GM12864 (cell line): ENCODE measurements around the gene CECR2.
"Not testable (repeated sequence)": the region's sequence is repeated elsewhere in the genome, so short reads cannot be mapped to it uniquely, and the experiment has no call there.

Experiments
- DNase-seq: peaks from one replicate; pipeline ENCODE4 v3.0.0-alpha.2; 2011; ENCODE audit warnings: low read depth
- H3K4me3 ChIP-seq: 2 replicates; pipeline ENCODE4 v1.5.1; 2011; ENCODE audit warnings: mild to moderate bottlenecking, low read depth, low read length, control low read depth
- TF ChIP-seq, protein P1 (sequence below): IDR thresholded peaks from 2 replicates; pipeline ENCODE4 v1.5.1; 2011; ENCODE audit warnings: low read depth, mild to moderate bottlenecking, moderate library complexity, low read length, control low read depth, inconsistent platforms; ENCODE audit errors: missing control alignments

CECR2 gene

DNA sequence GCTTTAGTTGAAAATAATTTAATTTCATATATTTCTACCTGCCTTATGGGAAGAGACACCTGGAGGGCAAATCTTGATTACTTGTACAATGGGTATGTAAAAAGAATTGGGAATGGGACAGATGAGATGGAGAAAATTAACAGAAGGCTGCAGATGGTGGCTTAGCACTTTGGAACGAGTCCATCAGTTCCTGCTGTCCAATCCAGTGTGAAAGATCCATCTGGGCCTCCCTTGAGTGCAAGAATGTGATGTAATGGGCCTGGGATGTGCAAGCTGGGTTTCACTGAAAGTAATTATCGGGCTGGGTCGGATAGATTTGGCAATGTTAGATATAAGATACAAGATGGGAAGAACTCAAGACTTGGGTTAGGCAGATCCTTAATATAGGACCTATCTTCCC is 42.0 kb downstream of the CECR2 start:
- no peak for DNase-seq
- no peak overlapping the region for H3K4me3 ChIP-seq
- TF ChIP-seq, protein P1, sequence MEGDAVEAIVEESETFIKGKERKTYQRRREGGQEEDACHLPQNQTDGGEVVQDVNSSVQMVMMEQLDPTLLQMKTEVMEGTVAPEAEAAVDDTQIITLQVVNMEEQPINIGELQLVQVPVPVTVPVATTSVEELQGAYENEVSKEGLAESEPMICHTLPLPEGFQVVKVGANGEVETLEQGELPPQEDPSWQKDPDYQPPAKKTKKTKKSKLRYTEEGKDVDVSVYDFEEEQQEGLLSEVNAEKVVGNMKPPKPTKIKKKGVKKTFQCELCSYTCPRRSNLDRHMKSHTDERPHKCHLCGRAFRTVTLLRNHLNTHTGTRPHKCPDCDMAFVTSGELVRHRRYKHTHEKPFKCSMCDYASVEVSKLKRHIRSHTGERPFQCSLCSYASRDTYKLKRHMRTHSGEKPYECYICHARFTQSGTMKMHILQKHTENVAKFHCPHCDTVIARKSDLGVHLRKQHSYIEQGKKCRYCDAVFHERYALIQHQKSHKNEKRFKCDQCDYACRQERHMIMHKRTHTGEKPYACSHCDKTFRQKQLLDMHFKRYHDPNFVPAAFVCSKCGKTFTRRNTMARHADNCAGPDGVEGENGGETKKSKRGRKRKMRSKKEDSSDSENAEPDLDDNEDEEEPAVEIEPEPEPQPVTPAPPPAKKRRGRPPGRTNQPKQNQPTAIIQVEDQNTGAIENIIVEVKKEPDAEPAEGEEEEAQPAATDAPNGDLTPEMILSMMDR = no peak

DNA sequence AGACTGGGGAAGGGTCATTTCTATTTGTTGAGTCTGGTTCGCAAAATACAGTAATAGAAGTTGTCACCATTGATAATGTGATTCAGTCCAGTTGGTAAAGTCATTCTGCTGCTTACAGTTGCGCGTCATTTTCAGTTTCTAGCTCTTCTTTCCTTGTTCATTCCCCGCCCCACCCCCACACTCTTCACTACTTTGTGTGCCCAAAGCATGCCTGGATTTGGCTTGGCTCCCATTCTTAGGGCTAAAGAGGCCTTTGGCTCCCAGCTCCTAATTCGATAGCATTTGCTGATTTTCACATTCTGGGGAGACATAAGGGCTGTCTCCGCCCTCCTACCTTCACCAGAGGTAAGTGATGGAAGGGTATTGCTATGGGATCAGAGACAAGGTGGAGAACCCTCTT is 43.0 kb downstream of the CECR2 start:
- TF ChIP-seq, protein P1 = no peak
- DNase-seq = no peak
- H3K4me3 ChIP-seq = no peak overlapping the region

DNA sequence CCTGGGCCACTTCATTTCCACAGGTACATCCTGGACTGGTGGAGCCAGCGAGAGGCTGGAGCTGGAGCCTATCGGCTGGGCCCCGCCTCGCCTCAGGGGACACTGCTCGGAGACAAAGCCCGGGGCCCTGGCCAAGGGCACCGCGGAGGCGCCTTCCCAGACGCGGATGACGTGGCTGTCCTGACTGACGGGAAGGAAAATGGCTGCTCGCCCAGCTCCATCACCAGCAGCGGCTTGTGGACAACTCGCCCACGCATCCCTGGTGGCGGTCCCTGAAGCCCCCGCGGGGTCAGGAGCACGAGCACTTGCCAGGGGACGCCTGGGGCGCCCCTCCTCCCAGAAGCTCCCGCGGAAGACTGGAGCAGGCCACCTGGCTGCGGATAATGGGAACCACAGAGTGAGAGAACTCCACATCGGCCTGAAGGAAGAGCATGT is 49.6 kb downstream of the CECR2 start:
- DNase-seq = no peak
- TF ChIP-seq, protein P1 = no peak
- no peak overlapping the region for H3K4me3 ChIP-seq

DNA sequence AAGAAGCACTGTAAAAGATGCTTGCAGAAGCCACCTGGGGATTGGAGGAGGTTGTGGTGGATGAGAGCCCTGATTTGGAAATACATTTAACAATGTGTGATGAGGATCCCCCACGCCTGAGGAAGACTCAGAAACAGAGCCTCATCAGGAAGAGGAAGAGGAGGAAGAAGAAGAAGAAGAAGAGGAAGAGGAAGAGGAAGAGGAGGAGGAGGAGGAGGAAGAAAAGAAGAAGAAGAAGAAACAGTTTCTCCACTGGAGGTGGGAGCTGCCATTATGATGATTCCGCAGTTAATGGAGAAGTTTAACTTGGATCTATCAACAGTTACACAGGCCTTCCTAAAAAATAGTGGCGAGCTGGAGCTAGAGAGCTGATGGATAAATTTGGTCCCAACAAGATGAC is 50.1 kb downstream of the CECR2 start:
- TF ChIP-seq, protein P1 = no peak
- H3K4me3 ChIP-seq = no peak overlapping the region
- DNase-seq = no peak

DNA sequence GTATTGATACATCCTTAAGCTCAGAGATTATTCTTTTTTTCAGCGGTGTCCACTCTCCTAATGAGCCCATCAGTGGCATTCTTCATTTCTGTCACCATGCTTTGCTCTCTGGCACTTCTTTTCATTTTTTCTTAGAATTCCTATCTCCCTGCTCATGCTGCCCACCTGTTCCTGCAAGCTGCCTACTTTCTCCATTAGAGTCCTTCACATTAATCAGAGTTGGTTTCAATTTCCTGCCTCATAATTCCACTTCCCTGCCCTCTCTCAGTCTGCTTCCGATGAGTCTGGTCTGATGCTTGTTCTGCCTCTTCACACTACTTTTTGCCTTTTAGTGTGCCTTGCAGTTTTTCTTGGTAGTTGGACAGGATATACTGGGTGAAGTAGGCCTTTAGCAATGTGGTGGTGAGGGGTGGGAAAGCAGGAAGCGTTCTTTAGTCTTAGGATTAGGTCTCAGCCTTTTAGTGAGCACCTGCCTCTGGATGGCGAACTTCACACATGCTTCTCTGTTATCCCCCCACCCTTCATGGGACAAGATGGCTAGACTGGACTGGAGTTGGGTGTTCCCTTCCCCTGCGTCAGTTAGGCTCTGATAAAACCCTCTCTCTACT is 53.6 kb downstream of the CECR2 start:
- no peak for DNase-seq
- H3K4me3 ChIP-seq = no peak overlapping the region
- TF ChIP-seq, protein P1 = no peak

DNA sequence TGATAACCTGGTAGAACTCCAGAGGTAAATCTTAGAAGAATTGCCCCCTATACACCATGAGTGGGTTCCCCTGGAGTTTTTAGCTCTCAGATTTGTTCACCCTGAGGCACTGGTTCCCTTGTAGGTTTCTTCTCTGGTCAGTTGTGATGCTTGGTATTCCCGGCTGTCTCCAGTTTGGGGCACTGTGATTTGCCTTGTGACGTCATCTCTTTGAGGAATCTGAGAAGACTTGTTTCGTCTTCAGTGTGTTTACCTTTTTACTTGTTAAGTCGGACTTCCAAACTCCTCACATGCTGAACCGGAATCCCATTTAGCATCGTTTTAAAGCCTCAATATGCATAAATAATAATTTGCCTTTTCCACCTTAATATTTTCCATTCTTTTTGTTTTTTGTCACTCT is 54.4 kb downstream of the CECR2 start:
- DNase-seq = no peak
- TF ChIP-seq, protein P1 = no peak
- H3K4me3 ChIP-seq = no peak overlapping the region

DNA sequence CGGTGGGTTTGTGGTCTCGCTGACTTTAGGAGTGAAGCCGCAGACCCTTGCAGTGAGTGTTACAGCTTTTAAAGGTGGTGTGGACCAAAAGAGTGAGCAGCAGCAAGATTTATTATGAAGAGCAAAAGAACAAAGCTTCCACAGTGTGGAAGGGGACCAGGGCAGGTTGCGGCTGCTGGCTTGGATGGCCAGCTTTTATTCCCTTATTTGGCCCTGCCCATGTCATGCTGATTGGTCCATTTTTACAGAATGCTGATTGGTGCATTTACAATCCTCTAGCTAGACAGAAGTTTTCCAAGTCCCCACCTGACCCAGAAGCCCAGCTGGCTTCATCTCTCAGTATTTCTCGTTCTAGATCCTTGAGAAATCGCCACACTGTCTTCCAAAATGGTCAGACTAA is 58.3 kb downstream of the CECR2 start:
- not testable (repeated sequence) for DNase-seq

DNA sequence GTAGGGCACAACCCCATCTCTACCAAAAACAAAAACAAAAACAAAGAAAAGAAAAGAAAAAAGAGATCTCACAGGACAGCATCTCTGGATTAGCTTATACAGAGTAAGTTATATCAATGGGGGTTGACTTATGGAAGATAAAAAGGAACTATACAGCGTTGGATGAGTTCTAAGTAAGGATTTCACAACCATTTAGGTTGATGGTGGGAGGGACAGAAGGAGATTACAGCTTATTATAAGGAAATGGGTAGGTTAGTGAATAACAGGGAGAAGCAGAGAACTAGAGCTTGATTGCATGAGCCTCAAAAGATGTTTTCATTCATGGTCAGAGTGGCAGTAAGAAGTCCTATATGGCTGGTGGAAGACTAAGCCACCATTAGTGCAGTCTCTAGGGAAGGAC is 60.3 kb downstream of the CECR2 start:
- TF ChIP-seq, protein P1 = no peak
- DNase-seq = no peak
- H3K4me3 ChIP-seq = no peak overlapping the region

More for the DNA sequence above, 58.3 kb downstream of the CECR2 start:
- not testable (repeated sequence) for H3K4me3 ChIP-seq
